ENCODE data around the gene KCNH1.

The KCNH1 gene, protein sequence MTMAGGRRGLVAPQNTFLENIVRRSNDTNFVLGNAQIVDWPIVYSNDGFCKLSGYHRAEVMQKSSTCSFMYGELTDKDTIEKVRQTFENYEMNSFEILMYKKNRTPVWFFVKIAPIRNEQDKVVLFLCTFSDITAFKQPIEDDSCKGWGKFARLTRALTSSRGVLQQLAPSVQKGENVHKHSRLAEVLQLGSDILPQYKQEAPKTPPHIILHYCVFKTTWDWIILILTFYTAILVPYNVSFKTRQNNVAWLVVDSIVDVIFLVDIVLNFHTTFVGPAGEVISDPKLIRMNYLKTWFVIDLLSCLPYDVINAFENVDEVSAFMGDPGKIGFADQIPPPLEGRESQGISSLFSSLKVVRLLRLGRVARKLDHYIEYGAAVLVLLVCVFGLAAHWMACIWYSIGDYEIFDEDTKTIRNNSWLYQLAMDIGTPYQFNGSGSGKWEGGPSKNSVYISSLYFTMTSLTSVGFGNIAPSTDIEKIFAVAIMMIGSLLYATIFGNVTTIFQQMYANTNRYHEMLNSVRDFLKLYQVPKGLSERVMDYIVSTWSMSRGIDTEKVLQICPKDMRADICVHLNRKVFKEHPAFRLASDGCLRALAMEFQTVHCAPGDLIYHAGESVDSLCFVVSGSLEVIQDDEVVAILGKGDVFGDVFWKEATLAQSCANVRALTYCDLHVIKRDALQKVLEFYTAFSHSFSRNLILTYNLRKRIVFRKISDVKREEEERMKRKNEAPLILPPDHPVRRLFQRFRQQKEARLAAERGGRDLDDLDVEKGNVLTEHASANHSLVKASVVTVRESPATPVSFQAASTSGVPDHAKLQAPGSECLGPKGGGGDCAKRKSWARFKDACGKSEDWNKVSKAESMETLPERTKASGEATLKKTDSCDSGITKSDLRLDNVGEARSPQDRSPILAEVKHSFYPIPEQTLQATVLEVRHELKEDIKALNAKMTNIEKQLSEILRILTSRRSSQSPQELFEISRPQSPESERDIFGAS

GRCh38 chr1:211133836-211134669, at the start of gene KCNH1:
Gene KCNH1 (minus strand): TSS chr1:211134148. CDS start chr1:211133945, 203 bp downstream.
- DNase-seq, result peak; percentile 75

GRCh38 chr1:211182746-211183145, 48.8 kb upstream of the KCNH1 start:
- DNase-seq, result no peak

DNA sequence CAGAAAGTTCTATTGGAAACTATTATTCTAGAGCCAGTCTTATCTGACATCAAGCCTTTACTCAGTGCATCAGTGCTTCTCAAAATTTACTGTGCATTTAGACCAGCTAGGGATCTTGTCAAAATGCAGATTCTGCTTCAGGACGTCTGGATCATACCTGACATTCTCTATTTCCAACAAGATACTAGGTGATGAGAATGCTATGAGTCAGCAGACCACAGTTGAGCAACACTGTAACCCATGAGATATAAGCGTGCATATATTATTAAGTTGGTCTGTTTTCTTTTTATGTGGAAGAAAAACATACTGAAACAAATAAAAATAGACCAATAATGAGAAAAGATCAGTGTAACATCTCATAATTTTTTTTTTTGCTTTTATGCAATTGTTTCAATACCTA, 40.4 kb upstream of the KCNH1 start:
- no peak for DNase-seq

DNA sequence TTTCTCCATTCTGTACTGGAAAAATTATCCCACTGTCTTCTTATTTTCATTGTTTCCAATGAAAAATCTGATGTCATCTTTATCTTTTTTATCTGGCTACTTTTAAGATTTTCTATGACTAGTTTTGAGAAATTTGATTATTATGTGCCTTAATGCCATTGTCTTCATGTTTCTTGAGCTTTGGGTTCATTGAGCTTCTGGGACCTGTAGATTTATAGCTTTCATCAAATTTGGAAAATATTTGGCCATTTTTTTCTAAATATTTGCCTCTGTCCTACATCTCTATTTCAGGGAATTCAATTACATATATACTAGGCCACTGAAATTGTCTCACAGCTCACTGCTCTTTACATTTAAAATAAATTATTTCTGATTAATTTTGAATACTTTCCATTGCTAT, 38.7 kb upstream of the KCNH1 start:
- DNase-seq, result no peak

GRCh38 chr1:211169353-211169752, 35.4 kb upstream of the KCNH1 start:
- DNase-seq, result no peak

DNA sequence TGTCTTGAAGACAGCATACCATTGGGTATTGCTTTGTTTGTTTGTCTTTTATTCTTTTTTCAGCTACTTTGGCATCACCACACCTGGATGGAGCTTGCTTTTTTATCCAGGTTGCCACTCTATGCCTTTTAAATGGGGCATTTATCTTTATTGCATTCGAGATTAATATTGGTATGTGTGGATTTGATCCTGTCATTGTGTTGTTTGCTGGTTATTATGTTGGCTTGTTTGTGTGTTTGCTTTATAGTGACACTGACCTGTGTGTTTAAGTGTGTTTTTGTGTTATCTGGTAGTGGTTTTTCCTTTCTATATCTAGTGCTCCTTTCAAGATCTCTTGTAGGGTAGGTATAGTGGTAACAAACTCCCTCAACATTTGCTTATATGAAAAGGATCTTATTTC, 24.9 kb upstream of the KCNH1 start:
- DNase-seq, result no peak

GRCh38 chr1:211155040-211155439, 21.1 kb upstream of the KCNH1 start:
- no peak for DNase-seq

GRCh38 chr1:211153932-211154331, 20.0 kb upstream of the KCNH1 start:
- no peak for DNase-seq

GRCh38 chr1:211148366-211148765, 14.4 kb upstream of the KCNH1 start:
- DNase-seq, result no peak

- no peak for DNase-seq
These were observed 12.0 kb upstream of the KCNH1 start for GRCh38 chr1:211145944-211146343.

GRCh38 chr1:211135342-211135950, 1.5 kb upstream of the KCNH1 start:
- peak; percentile 37 for DNase-seq

DNA sequence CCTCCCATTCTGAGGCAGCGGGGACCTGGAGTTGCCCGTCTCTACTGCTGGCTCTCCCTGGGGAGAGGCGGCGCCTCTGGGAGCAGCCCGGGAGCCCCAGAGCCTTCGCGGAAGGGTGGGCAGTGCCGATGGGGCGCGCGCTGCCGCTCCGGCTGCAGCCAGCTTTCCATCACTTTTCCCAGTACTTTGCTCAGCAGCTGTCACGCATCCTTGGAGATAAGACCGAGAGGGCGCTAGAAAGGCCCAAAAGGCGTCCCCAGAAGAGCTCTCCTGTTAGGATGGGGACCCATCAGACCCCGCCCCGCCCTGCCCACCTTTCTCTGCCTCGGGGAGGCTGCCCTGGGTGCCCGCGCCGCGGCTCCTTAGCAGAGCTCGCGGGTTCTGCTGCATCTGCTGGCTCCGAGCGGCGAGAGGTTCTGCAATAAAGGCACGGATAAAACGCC, 534 bp downstream of the KCNH1 start:
- DNase-seq, result no peak

GRCh38 chr1:211132721-211133392, 1.1 kb downstream of the KCNH1 start:
- no peak for DNase-seq

- DNase-seq, result no peak
These were observed 4.2 kb downstream of the KCNH1 start for GRCh38 chr1:211129776-211130175.

GRCh38 chr1:211127166-211127565, 6.8 kb downstream of the KCNH1 start:
- no peak for DNase-seq

DNA sequence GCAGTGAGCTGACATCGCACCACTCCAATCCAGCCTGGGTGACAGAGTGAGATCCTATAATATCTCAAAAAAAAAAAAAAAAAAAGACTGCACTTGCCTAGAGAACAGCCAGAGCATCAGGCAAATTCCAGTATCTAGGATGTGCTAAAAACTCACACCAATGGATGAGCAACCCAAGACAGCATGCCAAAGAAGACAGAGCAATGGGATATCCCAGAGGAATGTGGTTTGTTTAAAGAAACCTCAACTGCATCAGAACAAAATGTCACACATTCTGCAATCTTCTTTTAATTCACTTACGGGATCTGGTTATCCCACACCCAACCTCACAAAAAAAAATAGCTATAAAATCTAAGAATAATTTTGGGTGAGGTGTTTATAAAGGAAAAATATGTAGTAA, 7.3 kb downstream of the KCNH1 start:
- DNase-seq, result no peak

- no peak for DNase-seq
These were observed 15.4 kb downstream of the KCNH1 start for GRCh38 chr1:211118407-211119102.

GRCh38 chr1:211114446-211114845, 19.5 kb downstream of the KCNH1 start:
- DNase-seq, result no peak

DNA sequence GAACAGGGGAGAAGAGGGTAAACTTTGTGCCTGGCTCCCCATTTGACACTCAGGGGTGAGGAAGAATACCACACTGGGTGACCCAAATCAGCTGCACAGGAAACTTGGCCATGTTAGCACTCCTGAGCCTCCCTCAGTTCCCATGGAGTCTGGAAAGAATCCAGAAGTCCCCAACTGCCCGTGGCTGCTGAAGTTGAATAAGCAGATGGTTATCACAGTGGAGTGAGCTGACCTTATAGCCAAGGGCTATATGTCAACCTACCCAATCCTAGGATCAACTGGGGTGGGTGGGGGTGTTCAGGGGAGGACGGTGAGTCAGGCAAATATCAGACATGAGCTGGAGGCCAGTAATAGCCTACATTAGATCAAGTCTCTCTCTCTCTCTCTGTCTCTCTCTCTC, 20.4 kb downstream of the KCNH1 start:
- no peak for DNase-seq

DNA sequence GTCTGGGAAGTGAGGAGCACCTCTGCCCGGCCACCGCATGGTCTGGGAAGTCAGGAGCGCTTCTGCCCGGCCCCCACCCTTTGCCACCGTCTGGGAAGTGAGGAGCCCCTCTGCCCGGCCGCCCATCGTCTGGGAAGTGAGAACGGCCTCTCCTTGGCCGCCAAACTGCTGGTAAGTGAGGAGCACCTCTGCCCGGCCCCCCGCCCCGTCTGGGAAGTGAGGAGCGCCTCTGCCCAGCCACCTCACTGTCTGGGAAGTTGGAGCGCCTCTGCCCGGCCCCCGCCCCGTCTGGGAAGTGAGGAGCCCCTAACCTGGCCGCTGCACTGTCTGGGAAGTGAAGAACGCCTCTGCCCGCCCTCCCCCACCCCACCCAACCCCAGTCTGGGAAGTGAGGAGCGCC, 22.6 kb downstream of the KCNH1 start:
- no peak for DNase-seq

DNA sequence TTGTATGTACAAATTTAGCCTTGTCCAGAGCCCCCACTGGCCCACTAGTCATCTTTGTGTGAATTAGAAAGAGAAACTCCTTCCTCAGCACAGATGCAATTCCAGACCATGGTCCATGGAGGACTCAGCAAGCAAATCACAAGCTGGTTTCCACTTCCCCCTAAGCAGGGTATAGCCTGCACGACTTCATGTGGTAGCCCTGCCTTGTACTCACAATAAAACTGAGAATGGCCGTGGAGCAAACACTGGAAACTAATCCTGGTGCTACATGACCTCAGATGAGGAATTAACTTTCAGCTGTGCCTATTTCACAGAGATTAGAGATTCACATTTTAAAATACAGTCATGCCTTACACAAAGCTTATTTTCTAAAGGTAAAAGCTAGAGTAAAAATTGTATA, 32.5 kb downstream of the KCNH1 start:
- DNase-seq, result no peak
